ENCODE results near the gene FPR2. TPM values are rescaled to one million over a fixed set of nuclear protein-coding genes. Genes with fewer than 3 reads are reported as not detected.

The FPR2 gene
- total and polyA plus RNA-seq, 9 of the 15 experiments (the other 6 are each of a cell fraction or from before 2014, with no cell fraction given) = 0.03 to 0.15 (median 0.07) TPM; not detected in 6

DNA sequence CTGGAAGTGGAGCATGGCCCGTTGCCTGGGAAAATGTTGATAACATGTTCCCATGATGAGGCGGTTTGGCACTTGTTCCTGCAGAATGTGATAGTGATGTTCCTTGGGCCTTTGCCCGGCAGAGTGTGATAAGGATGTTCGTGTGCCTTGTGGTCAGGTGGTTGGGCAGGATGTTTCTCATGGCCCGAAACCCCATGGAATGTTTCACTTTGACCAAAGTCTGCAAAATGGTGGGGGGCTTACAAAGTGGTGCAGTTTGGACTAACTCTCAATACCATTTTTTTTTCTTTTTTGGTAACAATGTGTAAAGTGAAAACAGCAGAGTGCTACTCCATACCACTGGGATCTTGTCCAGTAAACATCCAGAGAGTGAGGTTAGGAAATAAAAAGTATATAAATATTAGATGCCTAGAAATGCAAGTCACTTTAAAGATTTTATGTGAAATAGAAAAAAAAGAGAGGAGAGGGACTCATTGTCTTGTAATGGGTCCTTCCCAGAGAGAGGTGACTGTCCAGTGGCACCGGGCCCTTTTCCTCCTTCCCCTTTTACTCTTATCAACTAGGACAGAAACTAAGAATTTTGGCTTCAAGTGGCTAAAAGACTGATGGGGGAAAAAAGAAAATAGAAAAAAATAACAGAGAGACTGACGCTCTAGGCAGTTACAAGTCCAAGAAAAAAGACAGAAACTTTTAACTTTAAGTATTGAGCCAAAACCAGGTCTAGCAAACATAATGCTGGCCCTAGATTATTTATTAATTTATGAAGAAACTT is 39.7 kb downstream of the FPR2 start (continued):
- TF ChIP-seq ZNF766 (CRISPR knock-in tag; conservative IDR thresholded peaks at IDR 0.05) (peak; percentile 96), RUNX1 (IDR thresholded peaks at IDR 0.05; ENCODE audit: low read depth) (peak; percentile 92), MCM7 (IDR thresholded peaks at IDR 0.05) (no peak), TBL1XR1 (IDR thresholded peaks at IDR 0.05; ENCODE audit: low read length in 2 of 2) (peak in 1 of 2 experiments; percentile 76; a peak in 3 of 4 replicates), HDGF (IDR thresholded peaks at IDR 0.05) (no peak), ZFX (CRISPR knock-in tag; IDR thresholded peaks at IDR 0.05) (peak; percentile 72), RFX1 (IDR thresholded peaks at IDR 0.05) (no peak), DPF2 (IDR thresholded peaks at IDR 0.05) (peak; percentile 97), HDAC2 (IDR thresholded peaks at IDR 0.05) (peak; percentile 85), ZNF197 (CRISPR knock-in tag; IDR thresholded peaks at IDR 0.05; ENCODE audit: low read depth) (peak; percentile 47; the same call in 1 of the 2 replicates), NCOA6 (IDR thresholded peaks at IDR 0.05) (no peak), ZNF699 (CRISPR knock-in tag; IDR thresholded peaks at IDR 0.05; ENCODE audit: insufficient replicate concordance) (no peak), ZNF274 (IDR thresholded peaks at IDR 0.05; ENCODE audit: borderline replicate concordance, low read depth, low read length) (peak; percentile 26; the same call in 1 of the 2 replicates), KAT2B (IDR thresholded peaks at IDR 0.05; ENCODE audit: low read depth, low read length) (no peak), GABPA (tag; conservative IDR thresholded peaks at IDR 0.05; ENCODE audit: low read depth) (no peak), FIP1L1 (IDR thresholded peaks at IDR 0.05; ENCODE audit: low read depth, low read length, poor library complexity, severe bottlenecking) (no peak), PHB2 (IDR thresholded peaks at IDR 0.05; ENCODE audit: low read depth) (peak; percentile 89), TCF7 (IDR thresholded peaks at IDR 0.05; ENCODE audit: borderline replicate concordance) (no peak)
- TF ChIP-seq, protein P1, sequence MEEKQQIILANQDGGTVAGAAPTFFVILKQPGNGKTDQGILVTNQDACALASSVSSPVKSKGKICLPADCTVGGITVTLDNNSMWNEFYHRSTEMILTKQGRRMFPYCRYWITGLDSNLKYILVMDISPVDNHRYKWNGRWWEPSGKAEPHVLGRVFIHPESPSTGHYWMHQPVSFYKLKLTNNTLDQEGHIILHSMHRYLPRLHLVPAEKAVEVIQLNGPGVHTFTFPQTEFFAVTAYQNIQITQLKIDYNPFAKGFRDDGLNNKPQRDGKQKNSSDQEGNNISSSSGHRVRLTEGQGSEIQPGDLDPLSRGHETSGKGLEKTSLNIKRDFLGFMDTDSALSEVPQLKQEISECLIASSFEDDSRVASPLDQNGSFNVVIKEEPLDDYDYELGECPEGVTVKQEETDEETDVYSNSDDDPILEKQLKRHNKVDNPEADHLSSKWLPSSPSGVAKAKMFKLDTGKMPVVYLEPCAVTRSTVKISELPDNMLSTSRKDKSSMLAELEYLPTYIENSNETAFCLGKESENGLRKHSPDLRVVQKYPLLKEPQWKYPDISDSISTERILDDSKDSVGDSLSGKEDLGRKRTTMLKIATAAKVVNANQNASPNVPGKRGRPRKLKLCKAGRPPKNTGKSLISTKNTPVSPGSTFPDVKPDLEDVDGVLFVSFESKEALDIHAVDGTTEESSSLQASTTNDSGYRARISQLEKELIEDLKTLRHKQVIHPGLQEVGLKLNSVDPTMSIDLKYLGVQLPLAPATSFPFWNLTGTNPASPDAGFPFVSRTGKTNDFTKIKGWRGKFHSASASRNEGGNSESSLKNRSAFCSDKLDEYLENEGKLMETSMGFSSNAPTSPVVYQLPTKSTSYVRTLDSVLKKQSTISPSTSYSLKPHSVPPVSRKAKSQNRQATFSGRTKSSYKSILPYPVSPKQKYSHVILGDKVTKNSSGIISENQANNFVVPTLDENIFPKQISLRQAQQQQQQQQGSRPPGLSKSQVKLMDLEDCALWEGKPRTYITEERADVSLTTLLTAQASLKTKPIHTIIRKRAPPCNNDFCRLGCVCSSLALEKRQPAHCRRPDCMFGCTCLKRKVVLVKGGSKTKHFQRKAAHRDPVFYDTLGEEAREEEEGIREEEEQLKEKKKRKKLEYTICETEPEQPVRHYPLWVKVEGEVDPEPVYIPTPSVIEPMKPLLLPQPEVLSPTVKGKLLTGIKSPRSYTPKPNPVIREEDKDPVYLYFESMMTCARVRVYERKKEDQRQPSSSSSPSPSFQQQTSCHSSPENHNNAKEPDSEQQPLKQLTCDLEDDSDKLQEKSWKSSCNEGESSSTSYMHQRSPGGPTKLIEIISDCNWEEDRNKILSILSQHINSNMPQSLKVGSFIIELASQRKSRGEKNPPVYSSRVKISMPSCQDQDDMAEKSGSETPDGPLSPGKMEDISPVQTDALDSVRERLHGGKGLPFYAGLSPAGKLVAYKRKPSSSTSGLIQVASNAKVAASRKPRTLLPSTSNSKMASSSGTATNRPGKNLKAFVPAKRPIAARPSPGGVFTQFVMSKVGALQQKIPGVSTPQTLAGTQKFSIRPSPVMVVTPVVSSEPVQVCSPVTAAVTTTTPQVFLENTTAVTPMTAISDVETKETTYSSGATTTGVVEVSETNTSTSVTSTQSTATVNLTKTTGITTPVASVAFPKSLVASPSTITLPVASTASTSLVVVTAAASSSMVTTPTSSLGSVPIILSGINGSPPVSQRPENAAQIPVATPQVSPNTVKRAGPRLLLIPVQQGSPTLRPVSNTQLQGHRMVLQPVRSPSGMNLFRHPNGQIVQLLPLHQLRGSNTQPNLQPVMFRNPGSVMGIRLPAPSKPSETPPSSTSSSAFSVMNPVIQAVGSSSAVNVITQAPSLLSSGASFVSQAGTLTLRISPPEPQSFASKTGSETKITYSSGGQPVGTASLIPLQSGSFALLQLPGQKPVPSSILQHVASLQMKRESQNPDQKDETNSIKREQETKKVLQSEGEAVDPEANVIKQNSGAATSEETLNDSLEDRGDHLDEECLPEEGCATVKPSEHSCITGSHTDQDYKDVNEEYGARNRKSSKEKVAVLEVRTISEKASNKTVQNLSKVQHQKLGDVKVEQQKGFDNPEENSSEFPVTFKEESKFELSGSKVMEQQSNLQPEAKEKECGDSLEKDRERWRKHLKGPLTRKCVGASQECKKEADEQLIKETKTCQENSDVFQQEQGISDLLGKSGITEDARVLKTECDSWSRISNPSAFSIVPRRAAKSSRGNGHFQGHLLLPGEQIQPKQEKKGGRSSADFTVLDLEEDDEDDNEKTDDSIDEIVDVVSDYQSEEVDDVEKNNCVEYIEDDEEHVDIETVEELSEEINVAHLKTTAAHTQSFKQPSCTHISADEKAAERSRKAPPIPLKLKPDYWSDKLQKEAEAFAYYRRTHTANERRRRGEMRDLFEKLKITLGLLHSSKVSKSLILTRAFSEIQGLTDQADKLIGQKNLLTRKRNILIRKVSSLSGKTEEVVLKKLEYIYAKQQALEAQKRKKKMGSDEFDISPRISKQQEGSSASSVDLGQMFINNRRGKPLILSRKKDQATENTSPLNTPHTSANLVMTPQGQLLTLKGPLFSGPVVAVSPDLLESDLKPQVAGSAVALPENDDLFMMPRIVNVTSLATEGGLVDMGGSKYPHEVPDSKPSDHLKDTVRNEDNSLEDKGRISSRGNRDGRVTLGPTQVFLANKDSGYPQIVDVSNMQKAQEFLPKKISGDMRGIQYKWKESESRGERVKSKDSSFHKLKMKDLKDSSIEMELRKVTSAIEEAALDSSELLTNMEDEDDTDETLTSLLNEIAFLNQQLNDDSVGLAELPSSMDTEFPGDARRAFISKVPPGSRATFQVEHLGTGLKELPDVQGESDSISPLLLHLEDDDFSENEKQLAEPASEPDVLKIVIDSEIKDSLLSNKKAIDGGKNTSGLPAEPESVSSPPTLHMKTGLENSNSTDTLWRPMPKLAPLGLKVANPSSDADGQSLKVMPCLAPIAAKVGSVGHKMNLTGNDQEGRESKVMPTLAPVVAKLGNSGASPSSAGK (IDR thresholded peaks at IDR 0.05) = peak; percentile 81

Measured in K562 (cell line).